ENCODE results near the gene LRRC27.
"Not testable (repeated sequence)": the region's sequence is repeated elsewhere in the genome, so short reads cannot be mapped to it uniquely, and the experiment has no call there.

The LRRC27 gene

DNA sequence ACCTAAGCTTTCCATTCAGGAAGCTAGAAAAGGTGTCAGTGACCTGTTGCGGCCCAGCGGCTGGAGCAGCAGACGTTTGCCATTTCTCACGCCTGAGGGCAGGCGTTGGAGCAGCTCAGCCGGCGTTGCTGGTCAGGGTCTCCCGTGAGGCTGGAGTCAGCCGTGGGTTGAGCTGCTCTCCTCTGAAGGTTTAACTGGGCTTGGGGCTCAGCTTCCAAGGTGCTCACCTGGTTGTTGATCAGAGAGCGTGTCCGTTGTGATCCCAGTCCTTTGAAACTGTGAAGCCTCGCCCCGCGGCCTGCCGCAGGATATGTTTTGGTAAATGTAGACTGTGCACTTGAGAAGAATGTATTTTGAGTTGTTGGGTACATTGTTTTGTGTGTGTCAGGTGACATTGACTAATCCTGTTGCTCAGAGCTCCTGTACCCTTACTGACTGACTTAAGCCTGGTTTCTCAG is 44.4 kb downstream of the LRRC27 start:
- DNase-seq: no peak

- no peak for DNase-seq
These were observed 45.3 kb downstream of the LRRC27 start for GRCh38 chr10:132377326-132377725.

DNA sequence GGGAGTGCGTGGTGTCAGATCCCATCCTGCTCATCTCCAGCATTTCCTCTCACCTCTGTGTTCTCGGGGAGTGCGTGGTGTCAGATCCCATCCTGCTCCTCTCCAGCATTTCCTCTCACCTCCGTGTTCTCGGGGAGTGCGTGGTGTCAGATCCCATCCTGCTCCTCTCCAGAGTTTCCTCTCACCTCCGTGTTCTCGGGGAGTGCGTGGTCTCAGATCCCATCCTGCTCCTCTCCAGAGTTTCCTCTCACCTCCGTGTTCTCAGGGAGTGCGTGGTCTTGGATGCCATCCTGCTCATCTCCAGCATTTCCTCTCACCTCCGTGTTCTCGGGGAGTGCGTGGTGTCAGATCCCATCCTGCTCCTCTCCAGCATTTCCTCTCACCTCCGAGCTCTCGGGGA is 47.0 kb downstream of the LRRC27 start:
- not testable (repeated sequence) for DNase-seq

- DNase-seq: not testable (repeated sequence)
These were observed 49.0 kb downstream of the LRRC27 start for GRCh38 chr10:132380986-132381385.

DNA sequence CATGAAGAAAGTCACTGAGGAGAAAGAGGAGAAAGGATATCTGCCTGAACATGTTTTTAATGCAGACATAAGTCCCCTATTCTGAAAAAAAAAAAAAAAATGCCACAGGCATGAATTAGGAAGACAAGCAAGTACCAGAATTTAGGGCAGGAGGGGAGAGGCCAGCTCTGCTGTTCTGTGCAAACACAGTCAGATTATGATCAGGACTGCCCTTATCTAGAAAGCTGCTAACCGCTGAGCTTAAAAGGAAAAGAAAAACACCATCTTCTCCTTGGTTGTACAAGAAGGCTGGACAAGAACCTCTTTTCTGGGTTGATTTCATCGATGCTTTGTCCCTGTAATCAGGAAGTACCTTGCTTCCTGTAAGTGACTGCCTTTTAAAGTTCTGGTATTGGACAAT is 49.7 kb downstream of the LRRC27 start:
- no peak for DNase-seq

DNA sequence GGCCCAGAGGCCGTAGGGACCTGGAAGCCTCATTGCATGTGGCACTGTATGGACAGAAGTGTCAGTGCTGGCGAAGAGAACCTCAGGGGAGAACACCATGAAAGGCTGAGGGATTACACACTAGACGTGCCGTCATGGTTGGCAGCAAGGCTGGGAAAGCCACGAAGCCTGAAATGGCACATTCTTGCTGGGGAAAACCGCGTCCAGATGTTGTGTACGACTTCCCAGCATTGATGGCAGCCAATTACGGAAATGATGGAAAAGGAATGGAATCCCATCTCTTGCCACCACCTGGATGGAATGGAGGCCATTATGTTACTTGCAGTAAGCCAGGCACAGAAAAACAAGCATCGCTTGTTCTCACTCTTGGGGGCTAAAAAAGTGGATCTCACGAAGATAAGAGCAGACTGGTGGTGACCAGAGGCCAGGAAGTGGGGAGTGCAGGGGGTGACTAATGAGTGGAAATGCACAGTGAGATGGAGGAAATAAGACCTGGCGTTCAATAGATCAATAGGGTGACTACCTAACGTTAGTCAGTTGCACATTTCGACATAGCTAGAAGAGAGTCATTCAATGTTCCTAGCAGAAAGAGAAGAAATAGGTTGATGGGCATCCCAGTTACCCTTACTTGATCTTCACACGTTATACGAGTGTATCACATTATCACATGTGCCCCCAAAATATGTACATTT is 50.4 kb downstream of the LRRC27 start:
- no peak for DNase-seq

DNA sequence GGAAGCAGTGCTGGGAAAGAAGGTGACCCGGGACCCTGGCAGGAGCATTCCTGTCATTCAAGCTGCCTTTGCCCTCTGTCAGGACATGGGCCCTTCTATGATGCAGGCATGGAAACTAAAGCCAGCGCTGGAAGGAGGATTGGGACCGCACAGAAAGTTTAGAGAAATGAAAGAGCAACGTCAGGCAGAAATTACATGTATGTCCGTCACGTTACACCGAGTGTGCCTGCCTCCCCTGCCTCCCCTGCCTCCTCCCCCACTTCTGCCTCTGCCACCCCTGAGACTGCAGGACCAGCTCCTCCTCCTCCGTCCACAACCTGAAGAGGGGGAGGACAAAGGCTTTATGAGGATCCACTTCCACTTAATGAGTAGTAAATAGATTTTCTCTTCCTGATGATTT is 51.1 kb downstream of the LRRC27 start:
- no peak for DNase-seq

DNA sequence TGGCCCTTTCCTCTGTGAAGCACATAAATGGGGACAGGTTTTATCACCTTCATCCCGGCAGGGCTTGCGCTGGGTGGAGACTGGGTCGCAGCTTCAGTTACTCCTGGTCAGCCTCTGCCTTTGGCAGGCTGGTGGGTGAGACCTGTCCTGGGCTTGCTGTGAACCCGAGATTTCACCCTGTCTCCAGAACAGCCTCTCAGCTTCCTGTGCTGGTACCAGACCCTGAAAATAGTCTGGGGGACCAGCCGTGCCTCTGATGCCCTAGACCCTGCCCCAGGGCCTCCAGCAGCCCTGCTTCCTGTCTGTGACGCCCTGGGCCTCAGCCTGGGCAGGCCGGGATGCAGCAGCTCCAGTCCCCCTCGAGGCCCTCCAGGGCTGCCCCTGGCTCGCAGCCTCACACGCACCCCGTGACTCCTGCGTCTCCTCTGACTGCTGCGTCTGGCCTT is 51.8 kb downstream of the LRRC27 start:
- no peak for DNase-seq

DNA sequence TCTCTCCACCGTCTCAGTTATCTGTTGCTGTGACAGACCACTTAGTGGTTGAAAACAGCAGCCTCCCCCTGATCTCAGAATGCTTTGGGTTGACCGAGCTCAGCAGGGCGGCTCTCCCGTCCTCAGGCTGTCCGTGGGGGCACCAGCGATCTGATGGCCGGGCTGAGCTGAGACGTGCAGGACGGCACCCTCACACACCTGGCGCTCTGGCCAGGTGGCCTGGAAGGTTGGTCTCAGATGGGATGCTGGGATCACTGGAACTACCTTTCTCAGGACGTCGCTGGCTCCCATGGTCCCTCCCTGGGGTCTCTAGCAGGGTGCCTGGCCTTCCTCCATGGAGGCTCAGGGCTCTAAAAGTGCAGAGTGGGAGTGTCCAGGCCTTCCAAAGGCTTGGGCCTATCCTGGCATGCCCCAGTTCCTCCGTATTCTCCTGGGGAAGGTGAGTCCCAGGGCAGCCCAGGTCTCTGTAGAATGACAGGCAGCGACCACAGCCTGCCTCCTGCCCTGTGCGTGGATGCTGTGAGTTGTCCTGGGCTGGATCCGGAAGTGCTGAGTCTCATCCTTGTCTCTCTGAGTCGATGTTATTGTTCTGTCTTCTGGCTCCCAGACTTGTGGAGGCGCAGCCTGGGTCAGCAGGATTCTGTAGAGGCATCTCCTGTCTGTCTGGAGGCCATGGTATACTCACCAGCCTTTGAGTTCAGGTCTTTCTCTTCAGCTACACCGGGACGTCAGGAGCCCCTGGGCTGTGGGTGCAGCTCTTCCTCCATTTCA is 52.8 kb downstream of the LRRC27 start:
- DNase-seq: no peak

DNA sequence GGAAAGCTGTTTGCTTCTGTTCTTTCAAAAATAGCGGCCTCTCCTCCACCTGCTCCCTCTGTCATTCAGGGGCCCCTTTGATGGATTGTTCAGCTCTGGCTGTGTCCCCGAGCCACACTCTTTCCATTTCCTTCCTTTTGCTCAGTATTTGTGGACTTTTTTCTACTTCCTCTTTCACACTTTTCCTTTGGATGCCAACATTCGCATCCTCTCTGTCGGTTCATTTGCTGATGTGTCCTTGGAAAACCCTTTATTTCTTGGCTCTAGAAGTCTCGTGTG is 53.3 kb downstream of the LRRC27 start:
- no peak for DNase-seq

DNA sequence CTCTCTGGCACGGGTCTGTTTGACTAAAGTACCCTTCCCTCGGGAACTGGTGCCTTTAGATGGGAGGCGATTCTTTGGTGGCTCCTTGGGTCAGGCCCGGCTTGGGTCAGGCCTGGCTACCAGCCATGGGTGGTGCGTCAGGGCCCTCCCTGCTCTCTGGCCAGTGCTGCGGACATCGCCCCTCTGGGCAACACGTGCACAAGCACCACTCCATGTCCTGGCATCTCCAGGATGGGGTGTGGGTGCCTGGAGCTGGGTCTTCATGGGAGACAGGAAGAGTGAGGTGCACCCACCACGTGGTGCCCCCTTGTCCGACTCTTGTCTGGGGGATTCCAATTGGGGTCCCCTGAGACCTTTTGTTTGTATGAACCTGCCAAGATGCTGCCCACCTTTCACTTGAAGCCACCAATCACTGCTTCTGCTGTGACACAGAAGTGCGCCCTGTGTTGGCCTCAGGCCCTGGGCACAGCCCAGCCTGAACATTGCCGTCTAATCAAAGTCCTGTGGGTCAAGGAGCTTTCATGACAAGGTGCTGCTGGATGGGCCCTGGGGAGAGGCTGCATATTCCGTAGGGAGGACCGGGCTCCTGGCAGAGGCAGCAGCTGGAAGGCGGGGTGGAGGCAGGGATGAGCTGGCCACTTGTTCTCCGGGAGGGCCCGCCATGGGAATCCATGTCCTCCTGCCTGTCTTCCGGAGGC is 53.9 kb downstream of the LRRC27 start:
- no peak for DNase-seq

GRCh38 chr10:132386419-132386831 is 54.4 kb downstream of the LRRC27 start:
- no peak for DNase-seq

DNA sequence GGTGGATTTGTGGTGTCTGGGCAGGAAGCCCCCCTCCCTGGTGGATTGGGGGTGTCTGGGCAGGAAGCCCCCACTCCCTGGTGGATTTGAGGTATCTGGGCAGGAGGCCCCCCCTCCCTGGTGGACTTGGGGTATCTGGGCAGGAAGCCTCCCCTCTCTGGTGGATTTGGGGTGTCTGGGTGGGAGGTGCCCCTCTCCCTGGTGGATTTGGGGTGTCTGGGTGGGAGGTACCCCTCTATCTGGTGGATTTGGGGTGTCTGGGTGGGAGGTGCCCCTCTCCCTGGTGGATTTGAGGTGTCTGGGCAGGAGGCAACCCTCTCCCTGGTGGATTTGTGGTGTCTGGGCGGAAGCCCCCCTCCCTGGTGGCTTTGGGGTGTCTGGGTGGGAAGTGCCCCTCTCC is 54.9 kb downstream of the LRRC27 start:
- not testable (repeated sequence) for DNase-seq

DNA sequence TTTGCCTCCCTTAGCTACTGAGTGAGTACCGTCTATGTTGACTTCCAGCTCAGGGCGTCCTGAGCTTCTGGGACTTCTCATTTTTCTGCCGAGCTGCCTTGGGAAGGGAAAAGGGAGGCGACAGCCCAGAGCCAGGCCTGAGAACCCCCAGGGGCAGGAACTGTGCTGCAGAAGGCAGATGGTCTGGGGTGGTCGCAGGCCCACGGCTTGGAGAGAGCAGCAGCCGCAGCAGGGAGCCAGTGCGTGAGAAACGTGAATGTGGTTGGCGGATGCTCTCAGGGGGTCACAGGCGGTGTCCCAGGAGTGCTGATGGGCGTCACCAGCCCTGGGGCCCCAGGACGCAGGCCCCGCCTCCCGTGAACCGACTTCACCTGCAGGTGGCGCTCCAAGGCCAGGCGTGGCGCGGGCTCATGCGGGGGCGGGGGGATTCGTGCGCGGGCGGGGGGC is 55.8 kb downstream of the LRRC27 start:
- DNase-seq: peak; percentile 73

DNA sequence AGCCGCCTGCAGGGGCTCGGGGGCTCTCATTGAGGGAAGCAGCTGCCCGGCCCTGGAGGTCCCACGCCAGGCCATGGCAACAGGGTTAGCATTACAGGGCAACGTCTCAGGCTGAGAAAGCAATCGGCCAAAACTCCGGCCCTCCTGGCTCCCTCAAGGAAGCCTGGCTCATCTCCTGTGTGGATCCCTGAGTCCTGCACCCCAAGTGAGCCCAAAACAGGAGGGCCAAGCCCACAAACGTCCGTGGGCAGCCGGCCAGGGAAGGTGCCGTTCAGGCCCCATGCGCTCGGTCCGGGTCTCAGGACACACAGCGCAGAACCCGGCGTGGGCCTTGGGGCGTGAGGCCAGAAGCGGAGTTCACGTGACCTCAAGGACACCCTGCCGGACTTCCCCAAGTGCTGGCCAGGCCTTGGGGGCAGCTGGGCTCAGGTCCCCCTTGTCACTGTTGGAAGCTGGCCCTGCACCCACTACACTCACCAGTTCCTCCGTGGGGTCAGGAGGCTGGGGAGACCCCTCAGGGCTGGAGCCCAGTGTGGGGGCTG is 57.0 kb downstream of the LRRC27 start:
- no peak for DNase-seq

GRCh38 chr10:132389433-132390169 is 57.6 kb downstream of the LRRC27 start:
- no peak for DNase-seq

DNA sequence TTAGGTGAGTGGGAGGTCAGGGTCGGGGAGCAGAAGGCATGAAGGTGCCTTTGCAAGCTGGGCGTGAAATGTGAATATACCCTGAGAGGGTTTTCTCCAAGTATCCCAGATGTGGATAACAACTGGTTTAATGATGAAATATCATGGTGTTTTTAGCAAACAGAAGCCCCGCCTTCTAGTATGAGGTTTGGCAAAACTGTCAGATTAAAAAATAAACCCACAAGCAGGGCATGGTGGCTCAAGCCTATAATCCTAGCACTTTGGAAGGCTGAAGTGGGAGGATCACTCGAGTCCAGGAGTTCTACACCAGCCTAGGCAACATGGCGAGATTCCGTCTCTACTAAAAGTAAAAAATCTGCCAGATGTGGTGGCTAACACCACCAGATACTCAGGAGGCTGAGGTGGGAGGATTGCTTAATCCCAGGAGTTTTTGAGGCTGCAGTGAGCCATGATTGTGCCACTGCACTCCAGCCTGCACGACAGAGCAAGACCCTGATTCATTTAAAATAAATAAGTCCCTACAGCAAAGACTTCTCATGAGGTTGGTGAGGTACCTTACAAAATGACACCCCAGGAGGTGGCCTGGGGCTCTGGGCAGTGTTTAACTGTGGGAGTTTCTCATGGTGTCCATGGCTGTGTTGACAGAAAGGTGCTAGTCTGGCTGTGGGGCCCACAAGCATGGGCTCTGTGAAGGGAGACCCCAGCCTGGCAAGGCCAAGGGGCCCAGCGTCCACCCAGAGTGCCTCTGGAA is 58.4 kb downstream of the LRRC27 start:
- no peak for DNase-seq

- no peak for DNase-seq
These were observed 59.1 kb downstream of the LRRC27 start for GRCh38 chr10:132390921-132391675.

GRCh38 chr10:132391676-132392020 is 59.7 kb downstream of the LRRC27 start:
- DNase-seq: no peak

- no peak for DNase-seq
These were observed 60.3 kb downstream of the LRRC27 start for GRCh38 chr10:132392184-132392800.
